GM18498 (cell line): Measurements from ENCODE around the gene IPO13.

Source experiments
- ATAC-seq: cut with Tn5 transposase; IDR thresholded peaks from one replicate; pipeline ENCODE4 v1.9.1; 2021; ENCODE audit warnings: mild to moderate bottlenecking, moderate library complexity; ENCODE audit not compliant: unreplicated experiment

The IPO13 gene, protein sequence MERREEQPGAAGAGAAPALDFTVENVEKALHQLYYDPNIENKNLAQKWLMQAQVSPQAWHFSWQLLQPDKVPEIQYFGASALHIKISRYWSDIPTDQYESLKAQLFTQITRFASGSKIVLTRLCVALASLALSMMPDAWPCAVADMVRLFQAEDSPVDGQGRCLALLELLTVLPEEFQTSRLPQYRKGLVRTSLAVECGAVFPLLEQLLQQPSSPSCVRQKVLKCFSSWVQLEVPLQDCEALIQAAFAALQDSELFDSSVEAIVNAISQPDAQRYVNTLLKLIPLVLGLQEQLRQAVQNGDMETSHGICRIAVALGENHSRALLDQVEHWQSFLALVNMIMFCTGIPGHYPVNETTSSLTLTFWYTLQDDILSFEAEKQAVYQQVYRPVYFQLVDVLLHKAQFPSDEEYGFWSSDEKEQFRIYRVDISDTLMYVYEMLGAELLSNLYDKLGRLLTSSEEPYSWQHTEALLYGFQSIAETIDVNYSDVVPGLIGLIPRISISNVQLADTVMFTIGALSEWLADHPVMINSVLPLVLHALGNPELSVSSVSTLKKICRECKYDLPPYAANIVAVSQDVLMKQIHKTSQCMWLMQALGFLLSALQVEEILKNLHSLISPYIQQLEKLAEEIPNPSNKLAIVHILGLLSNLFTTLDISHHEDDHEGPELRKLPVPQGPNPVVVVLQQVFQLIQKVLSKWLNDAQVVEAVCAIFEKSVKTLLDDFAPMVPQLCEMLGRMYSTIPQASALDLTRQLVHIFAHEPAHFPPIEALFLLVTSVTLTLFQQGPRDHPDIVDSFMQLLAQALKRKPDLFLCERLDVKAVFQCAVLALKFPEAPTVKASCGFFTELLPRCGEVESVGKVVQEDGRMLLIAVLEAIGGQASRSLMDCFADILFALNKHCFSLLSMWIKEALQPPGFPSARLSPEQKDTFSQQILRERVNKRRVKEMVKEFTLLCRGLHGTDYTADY

DNA sequence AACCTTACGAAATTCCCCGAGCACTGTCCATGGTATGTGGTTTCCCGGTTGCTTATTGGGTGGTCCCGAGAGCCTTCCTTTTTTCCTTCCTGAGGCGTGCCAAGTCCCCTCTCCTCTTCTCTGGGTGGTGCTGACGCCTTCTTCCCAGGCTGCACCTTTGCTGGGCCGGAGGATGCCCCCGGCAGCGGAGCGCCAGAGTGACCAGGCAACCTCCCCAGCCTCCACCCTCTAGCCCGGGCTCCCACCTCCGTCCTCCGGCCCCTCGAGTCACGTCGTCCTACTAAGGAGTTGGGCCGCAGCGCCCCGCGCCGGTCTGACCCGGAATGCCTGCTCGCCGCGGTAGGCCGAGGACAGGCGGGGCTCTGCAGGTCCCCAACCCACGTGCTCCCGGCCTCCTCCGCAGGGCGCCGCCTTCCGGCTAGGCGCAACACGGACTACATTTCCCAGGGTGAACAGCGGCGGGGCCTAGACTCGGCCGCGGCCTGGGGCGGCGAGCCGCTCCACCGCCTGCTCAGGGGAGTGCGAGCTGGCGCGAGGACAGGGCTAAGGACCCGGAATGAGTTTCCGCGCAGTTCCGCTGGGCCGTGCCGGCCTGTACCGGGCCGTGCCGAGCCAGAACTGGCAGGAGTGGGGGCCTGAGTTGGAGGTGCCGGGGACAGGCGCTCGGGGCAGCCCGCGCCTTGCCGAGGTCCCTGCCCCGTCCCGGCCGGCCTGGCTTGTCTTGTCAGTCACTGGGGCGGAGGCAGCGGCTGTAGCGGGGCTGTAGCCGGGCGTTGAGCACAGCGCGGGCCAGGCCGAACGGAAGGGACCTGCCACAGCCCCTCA, at the start of gene IPO13:
Gene IPO13, plus strand, starts transcription at position 715 of the 825 bp plus-strand sequence. CDS start 651 bp downstream, outside the sequence.
- peak; percentile 94 for ATAC-seq

DNA sequence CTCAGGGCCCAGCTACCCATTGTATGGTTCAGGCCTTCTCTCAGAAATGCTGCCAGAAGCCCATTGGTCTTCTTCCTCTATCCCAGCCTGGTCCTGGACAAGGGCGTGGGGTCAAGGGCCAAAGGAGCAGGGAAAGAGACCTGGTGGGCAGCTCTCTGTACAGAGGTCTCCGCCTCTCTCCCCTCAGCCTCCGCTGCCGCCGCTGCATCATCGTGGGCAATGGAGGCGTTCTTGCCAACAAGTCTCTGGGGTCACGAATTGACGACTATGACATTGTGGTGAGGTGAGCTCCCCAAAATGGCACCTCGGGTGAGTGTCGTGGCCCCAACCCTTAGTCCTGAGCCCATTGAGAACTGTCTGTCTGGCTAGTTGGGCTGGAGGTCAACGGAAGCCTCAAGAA, 47.8 kb upstream of the IPO13 start:
- ATAC-seq: no peak

DNA sequence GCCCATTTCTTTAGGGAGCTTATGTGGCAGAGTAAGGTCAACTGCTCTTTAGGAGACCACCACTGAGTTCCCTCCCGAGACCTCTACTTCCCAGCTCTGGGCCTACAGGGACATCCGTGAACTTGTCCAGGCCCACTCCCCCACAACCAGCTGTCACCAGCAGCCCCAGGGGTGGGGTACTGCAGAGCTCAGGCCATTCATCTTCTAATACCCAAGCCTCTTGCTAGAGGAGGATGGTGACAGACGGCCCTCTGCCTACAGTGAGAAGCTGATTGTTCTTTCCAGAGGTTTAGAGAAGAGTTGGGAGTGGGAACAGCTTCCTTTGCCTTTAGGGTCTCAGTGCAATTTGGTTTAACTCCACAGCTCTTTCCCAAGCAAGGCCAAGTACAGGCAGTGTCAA, 46.4 kb upstream of the IPO13 start:
- no peak for ATAC-seq

DNA sequence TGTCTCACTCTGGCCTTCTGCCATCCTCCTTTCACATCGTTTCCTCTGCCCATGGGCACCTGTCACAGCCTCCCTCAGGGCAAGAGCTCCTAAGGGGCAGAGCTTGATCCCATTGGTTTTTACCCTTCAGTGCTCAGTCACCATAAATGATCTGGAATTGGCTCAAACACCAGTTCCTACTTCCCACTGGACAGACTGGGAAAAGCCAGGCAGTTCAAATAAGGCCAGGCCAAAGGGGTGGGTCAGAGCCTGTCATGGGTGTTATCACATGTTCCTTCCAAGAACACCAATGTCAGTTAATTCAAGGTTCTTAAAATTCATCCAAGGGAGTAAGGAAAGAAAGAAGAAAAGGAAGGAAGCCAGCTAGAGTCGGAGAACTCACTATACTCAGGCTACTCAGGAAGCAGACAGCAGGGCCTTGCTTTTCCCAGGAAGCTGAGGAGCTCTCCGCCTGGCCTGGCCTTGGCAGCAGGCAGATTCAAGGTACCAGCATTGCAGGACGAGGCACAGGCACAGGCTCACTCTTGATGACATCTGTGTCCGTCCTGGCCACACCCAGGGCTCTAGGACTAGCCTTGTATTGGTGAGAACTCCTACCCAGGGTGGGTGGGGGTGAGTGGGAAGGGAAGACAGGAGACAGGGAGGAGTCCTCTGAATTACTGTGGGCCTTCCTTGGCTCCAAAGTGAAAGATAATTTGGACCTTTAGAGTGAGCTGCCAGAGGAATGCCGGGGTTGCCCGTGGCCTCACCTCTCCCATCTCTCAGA, 45.4 kb upstream of the IPO13 start:
- no peak for ATAC-seq

DNA sequence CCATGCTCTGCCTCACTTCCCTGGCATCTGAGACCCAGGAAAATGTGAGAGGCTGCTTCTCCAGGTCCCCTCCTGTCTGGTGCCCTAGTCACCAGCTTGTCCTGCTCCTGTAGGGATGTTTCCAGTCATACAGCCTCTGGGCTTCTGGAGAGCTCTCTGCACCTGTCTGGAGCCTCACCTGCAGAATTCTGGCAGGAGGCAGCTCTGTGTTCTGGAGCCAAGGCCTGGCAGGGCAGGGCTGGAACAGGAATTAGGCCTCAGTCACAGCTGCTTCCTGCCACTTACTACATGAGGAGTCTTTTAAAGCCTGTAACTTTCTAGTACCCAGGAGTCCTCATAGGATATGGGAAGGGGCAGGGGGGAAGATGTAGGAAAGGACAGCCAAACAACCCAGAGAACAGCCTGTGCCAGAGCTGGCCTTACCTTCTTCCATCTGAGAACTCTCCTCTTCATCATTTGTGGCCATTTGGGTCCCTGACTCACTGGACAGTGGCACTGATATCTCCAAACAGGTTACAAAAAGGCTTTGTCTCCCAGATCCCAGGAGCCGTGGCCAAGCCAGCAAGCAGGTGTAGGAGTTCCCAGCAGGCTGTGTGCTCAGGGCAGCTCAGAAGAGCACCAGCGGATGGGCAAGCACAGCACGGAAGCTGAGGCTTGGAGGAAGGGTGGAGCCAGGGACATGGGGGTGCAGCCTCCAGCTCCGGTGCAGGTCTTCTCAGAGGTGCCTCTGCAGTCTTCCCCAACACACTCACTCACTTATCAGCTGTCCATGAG, 44.5 kb upstream of the IPO13 start:
- ATAC-seq: no peak

DNA sequence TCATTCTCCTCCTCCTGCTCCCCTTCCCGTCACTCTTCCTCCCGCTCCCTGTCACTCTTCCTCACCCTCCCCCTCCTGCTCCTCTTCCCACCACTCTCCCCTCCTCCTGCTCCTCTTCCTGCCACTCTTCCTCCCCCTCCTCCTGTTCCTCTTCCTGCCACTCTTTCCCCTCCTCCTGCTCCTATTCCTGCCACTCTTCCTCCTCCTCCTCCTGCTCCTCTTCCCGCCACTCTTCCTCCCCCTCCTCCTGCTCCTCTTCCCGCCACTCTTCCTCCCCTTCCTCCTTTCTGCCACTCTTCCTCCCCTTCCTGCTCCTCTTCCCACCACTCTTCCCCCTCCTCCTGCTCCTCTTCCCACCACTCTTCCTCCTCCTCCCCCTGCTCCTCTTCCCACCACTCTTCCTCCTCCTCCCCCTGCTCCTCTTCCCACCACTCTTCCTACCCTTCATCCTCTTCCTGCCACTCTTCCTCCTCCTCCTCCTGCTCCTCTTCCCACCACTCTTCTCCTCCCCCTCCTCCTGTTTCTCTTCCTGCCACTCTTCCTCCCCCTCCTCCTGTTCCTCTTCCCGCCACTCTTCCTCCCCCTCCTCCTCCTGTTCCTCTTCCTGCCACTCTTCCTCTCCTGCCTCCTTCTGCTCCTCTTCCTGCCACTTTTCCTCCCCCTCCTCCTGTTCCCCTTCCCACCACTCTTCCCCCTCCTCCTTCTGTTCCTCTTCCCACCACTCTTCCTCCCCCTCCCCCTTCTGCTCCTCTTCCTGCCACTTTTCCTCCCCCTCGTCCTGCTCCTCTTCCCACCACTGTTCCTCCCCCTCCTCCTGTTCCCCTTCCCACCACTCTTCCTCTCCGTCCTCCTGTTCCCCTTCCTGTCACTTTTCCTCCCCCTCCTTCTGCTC, 41.8 kb upstream of the IPO13 start:
- no peak for ATAC-seq

DNA sequence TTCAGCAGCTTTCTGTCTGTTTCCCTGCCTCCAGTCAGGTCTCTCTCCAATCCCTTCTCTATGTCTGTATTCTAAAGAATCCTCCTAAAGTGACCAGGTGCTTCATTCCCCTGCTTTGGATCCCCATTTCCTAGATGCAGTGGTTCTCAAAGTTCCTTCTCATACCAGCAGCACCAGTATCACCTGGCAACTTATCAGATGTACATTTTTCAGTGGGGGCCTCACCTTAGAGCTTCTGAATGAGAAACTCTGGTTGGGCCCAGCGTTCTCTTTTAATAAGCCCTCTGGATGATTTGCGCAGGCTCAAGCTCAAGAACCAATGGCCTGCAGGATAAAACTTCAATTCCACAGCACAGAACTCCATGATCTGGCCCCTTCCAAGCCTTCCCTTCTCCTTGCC, 38.5 kb upstream of the IPO13 start:
- ATAC-seq: no peak

DNA sequence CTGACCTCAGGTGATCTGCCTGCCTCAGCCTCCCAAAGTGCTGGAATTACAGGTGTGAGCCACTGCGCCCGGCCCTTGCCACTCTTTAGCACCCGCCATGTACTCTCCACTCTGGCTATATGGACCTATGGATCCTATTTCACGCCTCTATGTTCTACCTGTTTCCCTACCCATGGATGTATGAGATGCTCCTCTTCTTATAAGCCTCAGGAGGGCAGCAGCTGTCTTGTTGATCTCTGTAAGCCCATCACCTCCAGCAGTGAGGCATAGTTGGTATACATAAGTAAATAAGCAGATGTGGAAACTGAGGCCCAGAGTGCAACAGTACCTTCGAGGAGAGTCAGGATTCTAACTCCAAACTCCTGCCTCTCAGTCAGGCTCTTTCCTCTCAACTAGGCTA, 37.9 kb upstream of the IPO13 start:
- ATAC-seq: no peak

DNA sequence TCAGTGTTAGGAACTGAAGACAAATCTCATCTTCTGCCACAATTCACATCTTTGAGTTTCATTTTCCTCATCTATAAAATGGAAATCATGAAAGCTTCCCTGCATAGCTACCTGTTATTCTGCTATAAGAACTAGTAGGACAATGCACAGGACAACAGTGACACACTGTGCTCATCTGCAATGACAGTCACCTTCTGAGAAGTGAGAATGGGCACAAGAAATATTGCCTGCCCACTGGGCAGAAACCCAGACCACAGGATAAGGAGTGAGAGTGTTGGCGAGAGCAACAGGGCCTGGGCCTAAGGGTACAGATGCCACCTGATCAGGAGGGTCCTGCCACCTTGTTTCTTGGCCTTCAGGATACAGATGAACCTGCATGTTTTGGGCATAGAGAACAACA, 36.4 kb upstream of the IPO13 start:
- ATAC-seq: no peak

DNA sequence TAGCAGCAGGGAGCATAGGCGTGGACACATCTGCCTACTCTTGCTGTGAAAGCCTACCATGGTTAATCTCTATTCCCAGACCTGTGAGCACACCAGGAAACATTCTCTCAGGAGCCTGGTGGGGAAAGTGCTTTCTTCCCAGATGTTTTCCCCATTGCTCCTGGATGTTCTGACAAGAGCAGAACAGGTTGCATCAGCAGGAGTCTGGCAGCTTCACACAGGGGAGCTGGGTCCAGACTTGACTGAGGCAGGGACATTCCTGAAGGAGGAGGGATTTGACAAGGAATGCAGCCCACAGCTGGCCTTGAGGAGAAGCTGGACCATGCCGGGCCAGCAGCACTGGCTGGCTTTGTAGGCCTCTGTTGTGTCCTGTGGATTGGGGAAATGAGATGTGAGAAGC, 34.1 kb upstream of the IPO13 start:
- ATAC-seq: no peak

DNA sequence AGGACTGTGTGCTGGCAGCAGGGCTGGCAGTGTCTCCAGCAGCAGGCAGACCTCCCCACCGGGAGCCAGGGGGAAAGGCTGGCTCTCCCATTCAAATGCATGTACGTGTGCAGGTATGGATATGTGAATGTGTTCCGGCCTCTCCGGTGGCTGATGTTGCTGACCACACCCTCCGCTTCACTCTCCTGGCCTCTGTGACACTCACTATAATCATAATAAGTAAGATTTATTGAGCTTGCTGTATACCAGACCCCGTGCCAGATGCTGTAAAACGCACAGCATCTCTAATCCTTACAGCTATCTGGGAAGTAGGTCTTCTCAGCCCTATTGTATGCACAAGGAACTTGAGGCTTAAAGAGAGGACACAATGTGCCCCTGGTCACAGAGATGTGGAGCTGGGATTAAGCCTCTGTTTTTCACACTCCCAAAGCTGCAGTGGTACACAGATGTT, 33.7 kb upstream of the IPO13 start:
- ATAC-seq: no peak

DNA sequence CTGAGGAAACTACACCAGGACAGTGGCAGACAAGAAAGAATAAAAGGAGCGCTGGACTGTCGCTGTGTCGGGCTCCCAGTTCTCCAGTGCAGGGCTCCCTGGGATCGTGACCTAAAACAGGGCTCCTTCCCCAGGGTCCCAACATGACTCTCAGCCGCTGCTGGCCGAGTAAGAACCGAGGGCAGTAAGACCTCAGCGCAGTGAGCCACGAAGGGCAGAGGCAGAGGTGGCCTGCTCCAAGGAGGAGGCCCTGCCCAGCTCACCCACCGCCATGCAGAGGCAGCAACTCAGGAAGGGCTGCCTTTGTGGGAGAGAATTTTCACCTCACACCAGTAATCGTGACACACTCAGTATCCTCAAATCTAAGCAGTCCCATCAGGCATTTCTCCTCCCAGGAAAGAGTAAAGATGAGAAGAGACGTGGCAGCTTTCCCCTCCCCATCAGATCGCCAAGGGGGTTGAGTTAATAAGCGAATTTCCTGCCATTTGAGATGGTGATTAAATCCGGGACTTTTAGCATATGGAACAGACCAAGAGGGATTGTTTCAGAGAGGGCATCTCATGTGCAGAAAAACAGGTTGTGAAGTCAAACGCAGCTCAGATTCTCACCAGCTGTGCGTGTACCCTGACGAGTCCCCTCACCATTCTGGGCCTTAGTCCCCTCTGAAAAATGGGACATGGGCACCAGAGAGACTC, 32.9 kb upstream of the IPO13 start:
- ATAC-seq: no peak

DNA sequence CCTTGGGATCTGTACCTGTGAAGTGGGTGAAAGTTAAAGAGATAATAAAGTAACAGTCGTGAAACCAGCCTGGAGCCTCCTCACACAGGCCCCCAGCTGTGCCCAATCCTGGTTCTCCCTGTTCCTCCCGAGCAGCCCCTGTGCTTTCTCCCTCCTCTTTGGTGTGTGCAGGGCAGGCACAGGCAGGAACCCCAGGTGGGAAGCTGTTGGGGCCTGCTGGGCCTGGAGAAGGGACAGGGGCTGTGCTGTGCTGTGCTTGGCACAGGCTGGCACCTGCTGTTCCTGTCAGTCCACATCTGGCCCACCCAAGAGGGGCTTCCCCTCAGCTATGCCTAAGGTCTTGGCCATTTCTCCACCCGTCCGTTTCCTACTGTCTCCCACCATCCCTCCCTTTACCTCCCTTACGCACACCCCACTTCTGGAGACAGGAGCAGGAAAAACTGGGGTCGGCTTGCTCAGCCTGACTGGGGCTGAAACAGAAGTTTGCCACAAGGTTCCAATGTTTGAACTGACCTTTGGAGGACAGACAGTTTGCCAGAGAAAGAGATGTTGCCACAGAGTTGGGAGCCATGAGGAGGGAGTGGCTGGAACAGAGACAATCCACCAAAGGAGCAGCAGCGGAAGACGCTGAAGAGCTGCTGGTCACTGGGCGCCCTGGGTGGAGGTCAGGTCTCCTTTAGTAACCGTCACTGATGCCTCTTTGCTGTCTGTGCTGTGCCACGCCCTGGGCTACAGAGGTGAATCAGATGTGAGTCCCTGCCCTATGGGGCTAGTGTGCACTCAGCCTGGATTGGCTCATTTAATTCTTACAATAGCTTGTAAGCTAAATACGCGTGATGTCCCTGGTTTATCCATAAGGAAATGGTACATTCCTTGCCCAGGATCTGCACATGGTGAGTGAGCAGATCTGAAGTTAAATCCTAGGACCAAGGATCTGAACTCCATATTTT, 31.9 kb upstream of the IPO13 start:
- no peak for ATAC-seq

DNA sequence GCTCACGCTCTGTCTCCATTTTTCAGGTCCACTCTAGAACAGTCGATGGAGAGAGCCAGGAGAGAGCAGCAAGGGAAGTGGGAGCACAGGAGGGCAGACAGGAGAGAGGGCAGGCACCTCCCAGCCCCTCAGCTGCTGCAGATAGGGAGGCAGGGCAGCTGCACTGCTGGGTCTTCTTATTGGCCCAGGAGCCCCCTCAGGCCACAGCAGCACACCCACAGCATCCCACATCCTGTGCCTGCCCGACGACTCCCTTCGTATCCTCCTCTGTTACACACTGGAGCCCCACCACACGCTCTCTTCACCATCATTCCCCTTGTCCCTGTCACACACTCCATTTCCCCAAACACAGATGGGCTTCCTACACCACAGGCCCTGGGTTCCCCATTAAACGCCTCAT, 26.8 kb upstream of the IPO13 start:
- no peak for ATAC-seq

DNA sequence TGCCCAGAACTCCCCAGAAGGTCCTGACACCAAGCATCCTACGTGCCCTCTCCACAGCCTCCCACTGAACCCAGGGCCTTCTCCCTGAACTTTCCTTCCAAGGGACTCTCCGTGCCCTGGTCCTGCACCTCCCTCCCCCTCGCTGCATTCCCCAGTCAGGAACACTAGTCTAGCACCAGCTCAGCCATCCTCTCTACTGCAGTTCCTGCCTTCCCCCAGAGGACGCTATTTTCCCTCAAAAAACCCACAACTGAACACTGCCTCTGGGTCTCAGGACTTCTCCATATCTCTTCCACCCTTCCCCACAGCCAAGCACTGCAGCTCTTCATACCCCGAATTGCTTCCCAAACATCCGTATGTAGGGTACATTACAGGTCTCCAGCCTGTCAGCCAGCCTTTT, 25.7 kb upstream of the IPO13 start:
- ATAC-seq: no peak

DNA sequence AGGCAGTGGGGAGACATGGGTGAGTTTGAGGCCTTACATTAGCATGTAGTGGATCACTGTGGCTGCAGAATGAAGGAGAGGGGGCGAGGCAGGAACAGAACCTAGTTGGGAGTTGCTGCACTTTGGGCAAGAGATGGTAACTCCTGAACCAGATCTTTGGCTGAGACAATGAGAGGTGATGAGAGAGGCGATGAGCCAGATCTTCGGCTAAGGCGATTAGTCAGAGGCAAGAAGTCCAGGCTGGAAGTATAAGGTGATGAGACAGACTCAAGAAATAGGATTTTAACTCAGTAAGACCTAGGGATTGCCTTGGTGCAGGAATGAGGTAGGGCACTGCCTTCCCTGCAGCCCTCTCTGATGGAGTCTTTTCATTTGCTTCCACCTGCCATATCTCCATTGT, 22.2 kb upstream of the IPO13 start:
- no peak for ATAC-seq

DNA sequence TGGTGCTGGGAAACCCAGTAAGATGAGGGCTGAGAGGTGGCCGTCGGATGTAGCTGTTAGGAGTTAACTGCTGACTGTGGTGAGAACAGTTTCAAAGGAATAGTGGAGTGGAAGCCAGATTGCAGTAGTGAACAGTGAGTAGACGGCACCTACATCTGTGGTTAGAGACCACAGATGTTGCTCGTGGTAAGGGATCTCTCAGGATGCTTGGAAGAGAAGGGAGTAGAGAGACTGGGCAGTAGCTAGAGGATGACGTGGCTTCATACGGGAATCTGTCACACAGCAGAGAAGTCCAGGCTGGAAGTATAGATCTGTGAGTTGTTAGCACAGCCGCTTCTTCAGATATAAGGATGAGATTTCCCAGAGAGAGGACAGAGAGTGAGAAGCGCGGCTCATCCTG, 20.9 kb upstream of the IPO13 start:
- no peak for ATAC-seq
